Uterus (tissue), 2 donors: ENCODE results near the gene MSRB1.

Experiments
- CTCF ChIP-seq, 4 experiments: fragments of 200-600 bp in 2 of 4; fragments of 450-650 bp in 2 of 4; sonication (generic) in 2 of 4; IDR thresholded peaks; one replicate each; pipeline ENCODE4 v1.5.1; 2016 to 2019; ENCODE audit warnings: antibody characterized with exemption in 4 of 4, mild to moderate bottlenecking in 2 of 4, moderate library complexity in 1 of 4
- POLR2A ChIP-seq, 2 donors: fragments of 450-650 bp; IDR thresholded peaks; one replicate each; pipeline ENCODE4 v1.6.1; 2016; ENCODE audit warnings: antibody characterized with exemption in 2 of 2, mild to moderate bottlenecking in 1 of 2, moderate library complexity in 1 of 2

DNA sequence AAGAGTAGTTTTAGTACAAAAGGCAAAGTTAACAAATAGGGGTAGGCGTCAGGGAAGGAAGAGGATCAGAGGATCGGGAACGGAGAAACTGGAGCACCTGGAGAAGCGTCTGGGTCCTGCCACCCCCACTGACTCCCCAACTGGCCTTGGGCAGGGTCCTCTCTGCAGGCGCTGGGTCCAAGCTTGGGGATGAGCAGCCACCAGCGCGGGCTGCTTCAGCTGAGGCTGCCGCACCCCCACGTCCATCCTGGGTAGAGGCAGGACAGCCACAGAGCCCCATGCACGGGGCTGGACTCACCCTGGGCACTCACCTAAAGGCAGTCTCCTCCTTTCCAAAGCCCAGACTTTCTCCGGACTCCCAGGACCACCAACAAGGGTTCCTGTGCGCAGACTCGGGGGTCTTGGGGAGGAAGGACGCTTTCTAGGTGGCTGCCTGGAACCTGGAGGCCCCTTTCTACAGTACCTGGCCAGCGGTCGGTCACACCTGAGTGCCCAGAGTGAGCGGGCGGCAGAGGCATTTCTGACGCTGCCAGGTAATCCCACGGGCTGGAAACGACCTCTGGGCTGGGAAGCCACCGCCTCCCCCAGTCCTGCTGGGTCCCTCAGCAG is 25.8 kb downstream of the MSRB1 start:
- TF ChIP-seq CTCF (IDR thresholded peaks at IDR 0.05) (no peak), POLR2A (IDR thresholded peaks at IDR 0.05) (no peak)
